Measurements from ENCODE around the gene CRACR2B. TPM values are rescaled to one million over a fixed set of nuclear protein-coding genes. Genes with fewer than 3 reads are reported as not detected.
A peak's percentile ranks its signal among the peaks of the same experiment; 100 is the strongest.

The CRACR2B gene
- total RNA-seq, 4 donors from 2014 or later, result 0.77 to 15.5 (median 2.5) TPM

DNA sequence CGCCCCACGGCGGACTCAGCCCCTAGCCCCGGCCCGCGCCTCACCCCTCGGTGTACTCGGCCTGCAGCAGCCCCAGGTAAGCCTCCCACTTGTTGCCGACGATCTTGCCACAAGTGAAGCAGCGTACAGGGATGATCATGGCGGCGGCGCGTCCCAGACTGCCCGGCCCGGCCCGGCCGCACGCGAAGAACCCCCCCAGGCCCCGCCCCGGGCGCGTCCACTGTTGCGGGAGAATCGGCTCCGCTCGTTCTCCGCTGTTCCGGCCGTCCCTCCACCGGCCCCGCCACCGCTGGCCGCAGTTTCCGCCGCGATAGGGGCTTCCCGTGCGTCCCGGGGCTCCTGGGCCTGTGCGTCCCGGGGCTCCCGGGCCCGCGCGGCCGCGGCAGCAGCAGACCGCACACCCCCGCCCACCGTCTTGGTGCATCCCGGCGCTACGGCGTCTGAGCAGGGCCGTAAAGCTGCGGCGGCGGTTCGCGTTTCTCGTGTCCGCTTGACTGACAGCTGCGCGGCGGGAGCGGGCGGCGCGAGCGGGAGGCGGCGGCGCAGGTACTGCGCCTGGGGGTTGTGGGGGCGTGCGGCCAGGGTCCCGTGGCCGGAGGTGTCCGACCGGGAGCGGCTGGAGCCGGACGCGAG is 14.8 kb downstream of the CRACR2B start, which contains the start of the genes POLR2L and TSPAN4:
Gene POLR2L, minus strand, starts transcription at position 160 of the 633 bp plus-strand sequence. Its CDS starts 21 bp downstream, at position 139.
Gene TSPAN4, plus strand, starts transcription at position 483 of the 633 bp plus-strand sequence. CDS start 7,453 bp downstream, outside the sequence.
- intact Hi-C loops (cut with DNase I; ENCODE audit: low total_unique reads), result no loop called here
- Histone ChIP-seq H3K9me3 (no peaks in the 10 kb centered on the region), H3K36me3 (no peaks in the 10 kb centered on the region), H3K27ac (peak within 1 kb of the TSS; percentile 95 to 97), H3K4me1 (peaks cover 7 to 25% of the 10 kb centered on the region in 2 donors), H3K27me3 (no peaks in the 10 kb centered on the region), H3K4me3 (peak within 1 kb of the TSS; percentile 71 to 99)
- TF ChIP-seq POLR2A (IDR thresholded peaks at IDR 0.05), result peak; percentile 86
- TF ChIP-seq, protein P1, sequence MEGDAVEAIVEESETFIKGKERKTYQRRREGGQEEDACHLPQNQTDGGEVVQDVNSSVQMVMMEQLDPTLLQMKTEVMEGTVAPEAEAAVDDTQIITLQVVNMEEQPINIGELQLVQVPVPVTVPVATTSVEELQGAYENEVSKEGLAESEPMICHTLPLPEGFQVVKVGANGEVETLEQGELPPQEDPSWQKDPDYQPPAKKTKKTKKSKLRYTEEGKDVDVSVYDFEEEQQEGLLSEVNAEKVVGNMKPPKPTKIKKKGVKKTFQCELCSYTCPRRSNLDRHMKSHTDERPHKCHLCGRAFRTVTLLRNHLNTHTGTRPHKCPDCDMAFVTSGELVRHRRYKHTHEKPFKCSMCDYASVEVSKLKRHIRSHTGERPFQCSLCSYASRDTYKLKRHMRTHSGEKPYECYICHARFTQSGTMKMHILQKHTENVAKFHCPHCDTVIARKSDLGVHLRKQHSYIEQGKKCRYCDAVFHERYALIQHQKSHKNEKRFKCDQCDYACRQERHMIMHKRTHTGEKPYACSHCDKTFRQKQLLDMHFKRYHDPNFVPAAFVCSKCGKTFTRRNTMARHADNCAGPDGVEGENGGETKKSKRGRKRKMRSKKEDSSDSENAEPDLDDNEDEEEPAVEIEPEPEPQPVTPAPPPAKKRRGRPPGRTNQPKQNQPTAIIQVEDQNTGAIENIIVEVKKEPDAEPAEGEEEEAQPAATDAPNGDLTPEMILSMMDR (IDR thresholded peaks at IDR 0.05), result peak in 2 of 4 experiments; percentile 47 to 48
- peak; percentile 86 to 90 for DNase-seq

DNA sequence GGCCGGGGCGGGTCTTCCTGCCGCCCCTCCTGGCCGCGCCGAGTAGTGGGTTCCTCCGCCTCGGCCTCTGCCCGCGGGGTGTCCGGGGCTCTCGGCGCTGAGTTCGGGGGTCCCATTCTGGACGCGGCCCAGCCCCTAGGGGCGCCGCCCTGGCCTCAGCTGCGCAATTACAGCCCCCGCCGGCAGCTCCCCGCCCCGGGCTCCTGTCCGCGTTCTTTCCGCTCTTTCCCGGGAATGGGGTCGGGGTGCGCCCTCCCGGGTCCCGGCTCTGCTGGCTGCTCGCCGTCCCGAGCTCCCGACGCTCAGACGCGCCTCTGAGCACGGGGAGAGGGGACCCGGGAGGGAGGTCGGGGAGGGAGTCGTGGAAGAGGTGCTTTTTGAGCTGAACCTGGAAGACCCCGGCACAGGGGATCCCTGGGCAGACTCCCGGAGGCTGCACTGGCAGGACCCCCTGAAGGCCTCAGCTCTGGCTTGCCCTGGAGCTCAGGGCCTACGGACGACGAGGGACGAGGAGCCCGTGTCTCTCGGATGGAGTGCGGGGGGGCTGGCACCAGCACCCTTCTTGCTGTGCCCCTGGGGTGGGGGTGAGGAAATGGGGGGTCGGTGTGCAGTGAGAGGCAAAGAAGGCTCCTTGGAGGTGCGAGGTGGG is 15.5 kb downstream of the CRACR2B start:
- Histone ChIP-seq H3K4me1 (peaks cover 7 to 25% of the 10 kb centered on the region in 2 donors), H3K4me3 (peak overlapping the region; percentile 71 to 99), H3K27me3 (no peaks in the 10 kb centered on the region), H3K9me3 (no peaks in the 10 kb centered on the region), H3K27ac (peak overlapping the region; percentile 95 to 97), H3K36me3 (no peaks in the 10 kb centered on the region)
- peak in 1 of 2 donors; percentile 43 for DNase-seq
- intact Hi-C loops (cut with DNase I; ENCODE audit: low total_unique reads), result no loop called here
- TF ChIP-seq POLR2A (IDR thresholded peaks at IDR 0.05), result no peak
- TF ChIP-seq, protein P1 (IDR thresholded peaks at IDR 0.05), result peak in 1 of 4 experiments; percentile 19

DNA sequence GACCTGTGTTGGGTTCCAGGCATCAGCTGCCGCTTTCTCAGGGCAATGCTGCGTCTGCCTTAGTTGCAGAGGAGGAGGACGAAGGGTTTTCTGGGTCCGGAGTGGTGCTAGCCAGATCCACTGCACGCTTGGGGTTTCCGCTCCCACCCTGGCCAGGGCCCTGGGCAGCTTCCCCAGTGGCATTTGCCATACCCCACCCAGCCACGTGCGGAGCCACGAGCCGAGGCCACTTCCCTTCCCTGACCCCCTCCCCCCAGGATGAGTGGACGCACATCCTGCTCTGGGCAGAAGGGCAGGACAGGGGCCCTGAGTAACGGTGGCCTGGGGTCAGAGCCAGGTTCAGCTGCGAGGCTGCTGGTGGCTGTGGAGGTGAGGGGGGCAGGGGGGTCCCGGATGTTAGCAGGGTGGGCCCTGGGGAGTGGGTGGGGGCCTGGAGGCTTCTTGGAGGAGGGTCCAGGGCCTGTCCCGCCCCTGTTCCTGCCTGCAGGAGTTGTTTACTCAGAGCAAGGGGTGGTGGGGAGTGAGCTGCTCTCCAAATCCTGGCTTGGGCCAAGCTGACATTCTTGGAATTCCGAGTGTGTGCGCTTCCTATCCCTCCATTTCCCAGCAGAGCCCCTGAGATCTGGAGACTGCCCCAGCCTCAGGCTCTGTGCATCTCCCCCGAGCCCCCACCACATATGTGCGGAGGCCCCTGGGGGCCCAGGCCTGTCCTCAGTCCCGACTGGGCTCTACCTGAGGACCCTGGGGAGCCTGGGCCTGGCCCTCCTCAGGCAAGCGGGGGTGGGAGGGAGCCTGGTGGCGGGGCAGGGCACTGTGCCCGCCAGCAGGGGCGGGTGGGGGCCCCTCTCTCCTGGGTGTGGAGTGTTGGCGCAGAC is 16.3 kb downstream of the CRACR2B start:
- Histone ChIP-seq H3K4me3 (peak overlapping the region; percentile 71 to 99), H3K4me1 (peaks cover 15 to 28% of the 10 kb centered on the region in 2 donors), H3K27ac (peak overlapping the region; percentile 95 to 97), H3K9me3 (no peaks in the 10 kb centered on the region), H3K27me3 (no peaks in the 10 kb centered on the region), H3K36me3 (no peaks in the 10 kb centered on the region)
- intact Hi-C loops (cut with DNase I; ENCODE audit: low total_unique reads), result no loop called here
- TF ChIP-seq POLR2A (IDR thresholded peaks at IDR 0.05), result peak; percentile 4 to 57
- TF ChIP-seq, protein P1 (IDR thresholded peaks at IDR 0.05), result peak in 1 of 4 experiments; percentile 25
- peak; percentile 90 to 94 for DNase-seq

DNA sequence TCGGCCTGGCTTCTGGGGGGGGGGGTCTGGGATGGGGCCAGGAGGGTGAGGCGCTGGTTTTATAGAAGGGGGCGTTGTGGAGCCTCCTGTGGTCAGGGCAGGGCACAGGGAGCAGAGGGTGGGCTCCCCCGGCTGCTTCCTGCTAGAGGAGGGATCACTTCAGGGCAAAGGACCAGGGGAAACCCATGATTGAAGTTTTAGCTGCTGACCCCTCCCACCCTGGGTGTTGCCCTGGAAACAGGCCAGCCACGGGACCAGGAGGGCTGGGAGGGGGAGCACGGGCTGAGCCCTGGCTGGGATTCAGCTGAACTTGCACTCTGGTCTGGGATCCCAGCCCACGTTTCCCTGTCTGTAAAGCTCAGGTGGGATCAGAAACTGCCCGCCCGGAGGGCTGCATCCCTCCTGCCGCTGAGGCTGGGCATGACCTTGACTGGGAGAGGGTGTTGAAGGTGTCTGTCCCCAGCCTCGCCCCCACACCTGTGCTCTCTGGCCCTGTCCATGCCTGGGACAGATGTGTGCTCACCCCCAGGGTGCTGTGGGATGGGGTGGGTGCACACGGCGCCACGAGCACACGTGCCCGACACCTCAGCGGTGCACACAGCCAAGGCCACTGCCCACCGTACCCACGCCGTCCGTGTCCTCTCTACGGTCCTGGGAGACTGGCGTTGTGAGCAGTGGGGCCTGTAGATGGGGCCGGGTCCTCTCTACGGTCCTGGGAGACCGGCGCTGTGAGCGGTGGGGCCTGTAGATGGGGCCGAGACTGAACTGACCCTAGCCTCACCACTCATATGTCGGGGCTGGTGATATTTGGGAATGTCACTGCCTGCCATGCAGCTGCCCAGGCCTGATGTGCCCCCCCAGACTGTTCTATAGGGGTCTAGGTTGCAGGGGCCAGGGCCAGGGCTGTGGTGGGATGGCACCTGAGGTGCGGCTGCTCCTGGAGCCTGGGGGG is 17.2 kb downstream of the CRACR2B start:
- H3K36me3 ChIP-seq, result no peaks in the 10 kb centered on the region
- peaks cover 17 to 34% of the 10 kb centered on the region in 2 donors for H3K4me1 ChIP-seq
- intact Hi-C loops (cut with DNase I; ENCODE audit: low total_unique reads), result no loop called here

More for the DNA sequence above, 17.2 kb downstream of the CRACR2B start:
- DNase-seq, result peak; percentile 96
- TF ChIP-seq, protein P1 (IDR thresholded peaks at IDR 0.05), result peak in 1 of 4 experiments; percentile 14
- no peak for TF ChIP-seq POLR2A (IDR thresholded peaks at IDR 0.05)
- Histone ChIP-seq H3K27ac (peak overlapping the region; percentile 95 to 97), H3K27me3 (no peaks in the 10 kb centered on the region), H3K4me3 (peak overlapping the region; percentile 71 to 99), H3K9me3 (no peaks in the 10 kb centered on the region)

Measured in uterus (tissue), 4 donors.